ENCODE data around the gene TRRAP.
A peak's percentile ranks its signal among the peaks of the same experiment; 100 is the strongest.

Gene TRRAP

DNA sequence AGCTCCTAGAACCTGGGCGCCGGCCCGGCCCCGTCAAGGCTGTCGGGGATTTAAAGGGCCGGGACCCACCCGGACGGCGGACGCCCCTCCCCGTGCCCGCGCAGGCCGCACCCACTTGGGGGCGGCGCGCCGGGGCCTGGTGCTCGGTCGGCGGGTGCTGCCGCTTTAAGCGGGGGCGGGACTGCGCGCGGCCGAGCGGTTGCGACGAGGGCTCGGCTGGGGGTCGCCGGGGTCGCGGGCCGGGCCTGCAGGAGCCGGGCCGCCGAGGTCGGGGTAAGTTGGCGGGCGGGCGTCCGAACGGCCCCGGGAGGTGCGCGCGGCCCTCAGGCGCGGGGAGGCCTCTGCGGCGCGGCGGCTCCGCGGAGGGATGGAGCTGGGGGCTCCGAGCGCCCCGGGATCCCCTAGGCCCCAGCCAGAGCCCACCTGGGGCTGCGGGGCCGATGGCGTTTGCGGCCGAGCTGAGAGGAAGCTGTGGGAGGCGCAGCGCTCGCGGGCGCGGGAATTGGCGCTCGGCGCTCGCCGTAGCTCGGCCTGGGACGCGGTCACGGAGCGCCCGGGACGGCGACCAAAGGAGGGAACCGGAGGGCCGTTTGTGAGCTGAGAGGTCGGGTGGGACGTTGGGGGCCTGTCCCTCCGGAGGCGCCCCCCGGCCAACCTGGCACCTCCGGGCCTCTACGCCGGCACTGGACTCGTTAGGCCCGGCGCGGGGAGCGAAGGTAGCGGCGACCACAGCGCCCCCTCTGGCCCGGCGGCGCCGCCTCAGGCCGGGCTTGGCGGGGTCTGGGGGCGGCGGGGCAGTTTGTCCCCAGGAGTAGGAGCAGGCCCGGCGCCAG is at the start of gene TRRAP:
TSS of gene TRRAP (plus strand) at position 168 of the 833 bp plus-strand sequence. CDS start 2,619 bp downstream, outside the sequence.
- TF ChIP-seq, protein P1, sequence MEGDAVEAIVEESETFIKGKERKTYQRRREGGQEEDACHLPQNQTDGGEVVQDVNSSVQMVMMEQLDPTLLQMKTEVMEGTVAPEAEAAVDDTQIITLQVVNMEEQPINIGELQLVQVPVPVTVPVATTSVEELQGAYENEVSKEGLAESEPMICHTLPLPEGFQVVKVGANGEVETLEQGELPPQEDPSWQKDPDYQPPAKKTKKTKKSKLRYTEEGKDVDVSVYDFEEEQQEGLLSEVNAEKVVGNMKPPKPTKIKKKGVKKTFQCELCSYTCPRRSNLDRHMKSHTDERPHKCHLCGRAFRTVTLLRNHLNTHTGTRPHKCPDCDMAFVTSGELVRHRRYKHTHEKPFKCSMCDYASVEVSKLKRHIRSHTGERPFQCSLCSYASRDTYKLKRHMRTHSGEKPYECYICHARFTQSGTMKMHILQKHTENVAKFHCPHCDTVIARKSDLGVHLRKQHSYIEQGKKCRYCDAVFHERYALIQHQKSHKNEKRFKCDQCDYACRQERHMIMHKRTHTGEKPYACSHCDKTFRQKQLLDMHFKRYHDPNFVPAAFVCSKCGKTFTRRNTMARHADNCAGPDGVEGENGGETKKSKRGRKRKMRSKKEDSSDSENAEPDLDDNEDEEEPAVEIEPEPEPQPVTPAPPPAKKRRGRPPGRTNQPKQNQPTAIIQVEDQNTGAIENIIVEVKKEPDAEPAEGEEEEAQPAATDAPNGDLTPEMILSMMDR (IDR thresholded peaks at IDR 0.05) = peak; percentile 86 to 97
- peaks cover 0 to 23% (median 14%) of the 10 kb centered on the region in 4 donors for H3K4me1 ChIP-seq
- H3K36me3 ChIP-seq = peaks cover 6 to 27% (median 14%) of the 10 kb centered on the region in 3 donors
- peak within 1 kb of the TSS; percentile 87 to 95 for H3K27ac ChIP-seq
- peak; percentile 51 to 82 for DNase-seq
- intact Hi-C loops (cut with DNase I; ENCODE audit: low total_unique reads) = no loop called here
- peak within 1 kb of the TSS; percentile 72 to 94 for H3K4me3 ChIP-seq
- no peaks in the 10 kb centered on the region for H3K27me3 ChIP-seq
- H3K9me3 ChIP-seq = no peaks in the 10 kb centered on the region

DNA sequence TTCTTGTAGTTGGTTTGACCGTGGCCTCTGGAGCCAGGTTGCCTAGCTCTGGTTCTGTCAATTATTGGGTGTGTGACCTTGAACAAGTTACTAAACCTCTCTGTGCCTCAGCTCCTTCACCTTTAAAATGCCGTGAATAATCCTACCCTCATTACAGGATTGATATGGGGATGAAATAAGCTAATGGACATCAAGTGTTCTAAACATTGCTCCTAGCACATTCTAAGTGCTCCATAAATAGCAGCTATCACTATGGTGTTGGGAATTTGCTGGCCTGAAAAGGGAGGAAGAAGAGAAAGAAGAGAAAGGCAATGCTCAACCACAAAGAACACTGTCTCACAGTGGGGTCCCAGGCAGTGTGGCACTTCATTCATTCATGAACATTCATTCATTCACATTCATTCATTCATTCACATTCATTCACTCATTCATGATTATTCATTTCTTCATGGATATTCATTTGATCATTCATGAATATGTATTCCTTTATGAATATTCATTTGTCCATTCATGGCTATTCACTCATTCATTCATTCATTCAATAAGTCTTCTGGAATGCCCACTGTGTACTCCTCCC is 47.3 kb upstream of the TRRAP start:
- Histone ChIP-seq H3K4me3 (no peak overlapping the region), H3K9me3 (no peaks in the 10 kb centered on the region), H3K4me1 (peaks cover 0 to 18% (median 15%) of the 10 kb centered on the region in 4 donors), H3K27ac (no peak overlapping the region), H3K36me3 (no peaks in the 10 kb centered on the region), H3K27me3 (no peaks in the 10 kb centered on the region)
- TF ChIP-seq, protein P1 (IDR thresholded peaks at IDR 0.05) = no peak
- intact Hi-C loops (cut with DNase I; ENCODE audit: low total_unique reads) = no loop called here
- no peak for DNase-seq

DNA sequence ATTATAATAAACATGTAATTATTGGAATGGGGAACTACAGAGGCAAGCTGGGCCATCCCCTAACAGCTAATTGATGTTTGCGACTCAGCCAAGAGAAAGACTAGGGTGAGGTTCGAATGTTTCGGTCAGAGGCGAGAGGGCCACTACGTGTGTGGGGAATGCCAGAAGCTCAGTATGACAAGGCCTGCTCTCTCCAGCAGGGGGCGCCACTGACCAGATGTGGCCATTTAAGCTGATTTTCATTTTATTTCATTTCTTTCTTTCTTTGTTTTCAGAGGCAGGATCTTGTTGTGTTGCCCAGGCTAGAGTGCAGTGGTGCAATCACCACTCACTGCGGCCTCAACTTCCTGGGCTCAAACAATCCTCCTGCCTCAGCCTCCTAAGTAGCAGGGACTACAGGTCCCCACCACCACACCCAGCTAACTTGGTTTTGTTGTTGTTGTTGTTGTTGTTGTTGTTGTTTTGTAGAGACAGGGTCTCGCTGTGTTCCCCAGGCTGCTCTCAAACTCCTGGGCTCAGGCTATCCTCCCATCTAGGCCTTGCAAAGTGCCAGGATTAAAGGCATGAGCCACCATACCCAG is 46.6 kb upstream of the TRRAP start:
- no peaks in the 10 kb centered on the region for H3K36me3 ChIP-seq
- H3K9me3 ChIP-seq = no peaks in the 10 kb centered on the region
- H3K27ac ChIP-seq = no peak overlapping the region
- H3K27me3 ChIP-seq = no peaks in the 10 kb centered on the region
- no peak overlapping the region for H3K4me3 ChIP-seq
- TF ChIP-seq, protein P1 (IDR thresholded peaks at IDR 0.05) = peak; percentile 19 to 21
- intact Hi-C loops (cut with DNase I; ENCODE audit: low total_unique reads) = no loop called here
- H3K4me1 ChIP-seq = peaks cover 0 to 12% (median 9%) of the 10 kb centered on the region in 4 donors
- DNase-seq = no peak

DNA sequence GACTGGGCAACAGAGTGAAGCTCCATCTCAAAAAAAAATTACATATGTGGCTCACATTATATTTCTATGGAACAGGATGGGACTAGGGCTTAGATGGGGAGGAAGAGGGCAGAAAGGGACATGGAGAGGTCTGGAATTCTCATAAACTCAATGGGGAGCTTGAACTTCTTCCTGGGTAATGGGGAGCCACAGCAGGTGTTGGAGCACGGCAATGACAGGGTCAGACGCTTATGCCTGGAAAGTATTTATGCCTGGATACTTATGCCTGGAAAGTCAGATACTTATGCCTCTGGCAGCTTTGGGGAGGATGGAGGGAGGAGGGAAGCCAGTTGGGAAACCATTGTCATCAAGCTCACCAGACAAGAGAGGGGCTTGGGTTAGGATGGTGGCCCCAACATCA is 45.3 kb upstream of the TRRAP start:
- intact Hi-C loops (cut with DNase I; ENCODE audit: low total_unique reads) = no loop called here

DNA sequence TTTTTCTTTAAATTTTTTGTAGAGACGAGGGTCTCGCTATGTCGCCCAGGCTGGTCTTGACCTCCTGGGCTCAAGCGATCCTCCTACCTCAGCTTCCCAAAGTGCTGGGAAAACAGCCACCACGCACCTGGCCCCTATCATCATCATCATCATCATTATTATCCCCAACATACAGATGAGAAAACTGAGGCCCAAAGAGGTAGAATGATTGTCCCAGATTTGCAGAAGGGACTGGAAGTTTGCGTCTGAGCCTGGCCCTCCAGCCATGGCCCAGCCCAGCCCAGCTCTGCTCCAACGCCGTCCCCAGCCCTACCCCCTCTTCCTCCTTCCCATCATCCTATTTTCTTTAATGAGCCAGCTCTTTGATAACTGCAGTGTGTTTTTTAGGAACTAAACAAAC is 43.4 kb upstream of the TRRAP start:
- H3K36me3 ChIP-seq = no peaks in the 10 kb centered on the region
- no peaks in the 10 kb centered on the region for H3K4me1 ChIP-seq
- no peaks in the 10 kb centered on the region for H3K9me3 ChIP-seq
- H3K4me3 ChIP-seq = no peak overlapping the region
- intact Hi-C loops (cut with DNase I; ENCODE audit: low total_unique reads) = no loop called here
- TF ChIP-seq, protein P1 (IDR thresholded peaks at IDR 0.05) = no peak
- no peak for DNase-seq
- H3K27ac ChIP-seq = no peak overlapping the region
- no peaks in the 10 kb centered on the region for H3K27me3 ChIP-seq

More for the DNA sequence above, 45.3 kb upstream of the TRRAP start:
- Histone ChIP-seq H3K27ac (no peak overlapping the region), H3K9me3 (no peaks in the 10 kb centered on the region), H3K36me3 (no peaks in the 10 kb centered on the region), H3K27me3 (no peaks in the 10 kb centered on the region), H3K4me1 (no peaks in the 10 kb centered on the region), H3K4me3 (no peak overlapping the region)
- TF ChIP-seq, protein P1 (IDR thresholded peaks at IDR 0.05) = no peak
- DNase-seq = no peak
